ENCODE data around the gene ANLN.

DNA sequence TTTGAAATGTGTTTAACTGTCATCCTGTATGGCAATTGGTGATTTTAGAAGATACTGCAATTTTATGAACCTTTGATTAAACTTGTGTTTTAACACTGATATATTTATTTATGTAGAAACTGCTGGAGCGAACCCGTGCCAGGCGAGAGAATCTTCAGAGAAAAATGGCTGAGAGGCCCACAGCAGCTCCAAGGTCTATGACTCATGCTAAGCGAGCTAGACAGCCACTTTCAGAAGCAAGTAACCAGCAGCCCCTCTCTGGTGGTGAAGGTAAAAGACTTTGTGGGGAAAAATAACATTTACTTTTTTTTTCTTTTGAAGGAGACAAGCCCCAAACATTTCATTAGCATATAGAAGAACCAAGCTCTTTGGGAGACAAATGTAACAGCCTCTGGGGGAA is 6.5 kb downstream of the ANLN start:
- TF ChIP-seq, protein P1, sequence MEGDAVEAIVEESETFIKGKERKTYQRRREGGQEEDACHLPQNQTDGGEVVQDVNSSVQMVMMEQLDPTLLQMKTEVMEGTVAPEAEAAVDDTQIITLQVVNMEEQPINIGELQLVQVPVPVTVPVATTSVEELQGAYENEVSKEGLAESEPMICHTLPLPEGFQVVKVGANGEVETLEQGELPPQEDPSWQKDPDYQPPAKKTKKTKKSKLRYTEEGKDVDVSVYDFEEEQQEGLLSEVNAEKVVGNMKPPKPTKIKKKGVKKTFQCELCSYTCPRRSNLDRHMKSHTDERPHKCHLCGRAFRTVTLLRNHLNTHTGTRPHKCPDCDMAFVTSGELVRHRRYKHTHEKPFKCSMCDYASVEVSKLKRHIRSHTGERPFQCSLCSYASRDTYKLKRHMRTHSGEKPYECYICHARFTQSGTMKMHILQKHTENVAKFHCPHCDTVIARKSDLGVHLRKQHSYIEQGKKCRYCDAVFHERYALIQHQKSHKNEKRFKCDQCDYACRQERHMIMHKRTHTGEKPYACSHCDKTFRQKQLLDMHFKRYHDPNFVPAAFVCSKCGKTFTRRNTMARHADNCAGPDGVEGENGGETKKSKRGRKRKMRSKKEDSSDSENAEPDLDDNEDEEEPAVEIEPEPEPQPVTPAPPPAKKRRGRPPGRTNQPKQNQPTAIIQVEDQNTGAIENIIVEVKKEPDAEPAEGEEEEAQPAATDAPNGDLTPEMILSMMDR (IDR thresholded peaks at IDR 0.05), result no peak
- TF ChIP-seq EP300 (IDR thresholded peaks at IDR 0.05) (no peak), POLR2A (IDR thresholded peaks at IDR 0.05) (no peak)
